NT2/D1 (cell line): ENCODE measurements around the gene PKNOX2.

ENCODE experiments used
- SUZ12 ChIP-seq: IDR thresholded peaks from 2 replicates; pipeline ENCODE4 v1.6.1; 2011; ENCODE audit not compliant: insufficient read length, insufficient read depth; ENCODE audit errors: extremely low read depth
- YY1 ChIP-seq: IDR thresholded peaks from 2 replicates; pipeline ENCODE4 v1.6.1; 2011; ENCODE audit not compliant: insufficient read length, insufficient read depth
- ZNF274 ChIP-seq: IDR thresholded peaks from 2 replicates; pipeline ENCODE4 v1.6.1; 2011; ENCODE audit warnings: mild to moderate bottlenecking, low read depth, low read length

DNA sequence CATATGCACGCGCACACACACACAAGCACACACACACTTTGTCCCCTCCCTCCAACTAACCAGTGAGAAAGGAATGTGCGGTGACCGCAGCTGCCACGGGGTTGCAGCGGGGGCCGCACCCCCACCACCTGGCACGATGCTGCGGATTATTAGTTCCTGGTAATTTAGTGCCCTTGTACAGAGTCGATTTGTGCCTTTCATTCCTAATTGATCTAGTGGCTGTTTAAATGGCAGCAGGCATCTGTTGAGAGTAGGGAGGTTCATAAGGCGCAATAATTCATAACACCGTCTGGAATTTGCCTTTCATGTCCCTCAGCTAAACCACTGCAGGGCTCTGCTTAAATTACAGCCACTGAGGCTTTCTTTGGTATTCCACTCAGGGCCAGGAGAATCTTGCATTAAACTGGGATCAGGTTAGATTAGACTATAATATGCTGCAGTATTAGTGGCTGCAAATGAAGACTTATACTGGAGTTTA is 217.8 kb downstream of the PKNOX2 start:
- no peak for TF ChIP-seq ZNF274
- no peak for TF ChIP-seq SUZ12
- no peak for TF ChIP-seq YY1
